Spleen (tissue), 11 donors: ENCODE results near the gene MMP25. TPM values are rescaled to one million over a fixed set of nuclear protein-coding genes. Genes with fewer than 3 reads are reported as not detected.
"Not testable (repeated sequence)": the region's sequence is repeated elsewhere in the genome, so short reads cannot be mapped to it uniquely, and the experiment has no call there.

Experiments
- DNase-seq: peaks from one replicate; pipeline ENCODE4 v3.0.0-alpha.2; 2020
- H3K27ac ChIP-seq, 8 donors: fragments of 200-600 bp; sonication (generic) in 7 of 8; 1 replicate in 4 of 8; 2 replicates in 4 of 8; pipeline versions ENCODE4 v1.5.0 to v1.8.0; 2016 to 2021; ENCODE audit warnings: inconsistent platforms in 4 of 8, mild to moderate bottlenecking in 4 of 8, moderate library complexity in 1 of 8
- H3K27me3 ChIP-seq, 7 donors: fragments of 200-600 bp; sonication (generic) in 6 of 7; replicated peaks in 1 of 7; 1 replicate in 4 of 7; 2 replicates in 3 of 7; pipeline versions ENCODE4 v1.5.0 to v1.8.0; 2016 to 2021; ENCODE audit warnings: inconsistent platforms in 3 of 7, mild to moderate bottlenecking in 1 of 7
- H3K36me3 ChIP-seq, 6 donors: fragments of 200-600 bp; sonication (generic) in 5 of 6; 1 replicate in 4 of 6; 2 replicates in 2 of 6; pipeline versions ENCODE4 v1.5.0 to v1.8.0; 2016 to 2021; ENCODE audit warnings: inconsistent platforms in 2 of 6
- H3K4me1 ChIP-seq, 6 donors: fragments of 200-600 bp; sonication (generic) in 5 of 6; 1 replicate in 3 of 6; 2 replicates in 3 of 6; pipeline versions ENCODE4 v1.5.0 to v1.8.0; 2016 to 2021; ENCODE audit warnings: inconsistent platforms in 3 of 6
- H3K4me3 ChIP-seq, 8 donors: fragments of 200-600 bp; sonication (generic) in 7 of 8; 1 replicate in 4 of 8; 2 replicates in 4 of 8; pipeline versions ENCODE4 v1.5.0 to v1.8.0; 2016 to 2021; ENCODE audit warnings: inconsistent platforms in 4 of 8, mild to moderate bottlenecking in 4 of 8, moderate library complexity in 2 of 8
- H3K9me3 ChIP-seq, 8 donors: fragments of 200-600 bp; sonication (generic) in 7 of 8; 1 replicate in 4 of 8; 2 replicates in 4 of 8; pipeline versions ENCODE4 v1.5.0 to v1.8.0; 2016 to 2021; ENCODE audit warnings: inconsistent platforms in 4 of 8
- CTCF ChIP-seq, 11 experiments: fragments of 200-600 bp in 7 of 11; fragments of 450-650 bp in 4 of 11; sonication (generic) in 4 of 11; IDR thresholded peaks in 8 of 11; conservative IDR thresholded peaks in 3 of 11; 1 replicate in 7 of 11; 2 replicates in 4 of 11; pipeline versions ENCODE4 v1.4.0 to v1.8.0; 2016 to 2021; ENCODE audit warnings: antibody characterized with exemption in 11 of 11, inconsistent platforms in 4 of 11, mild to moderate bottlenecking in 1 of 11
- POLR2A ChIP-seq, 3 donors: fragments of 450-650 bp; IDR thresholded peaks; one replicate each; pipeline ENCODE4 v1.5.1; 2017; ENCODE audit warnings: antibody characterized with exemption in 3 of 3, mild to moderate bottlenecking in 1 of 3
- POLR2AphosphoS5 ChIP-seq, 3 donors: sonication (generic); formaldehyde crosslinking; IDR thresholded peaks; one replicate each; pipeline ENCODE4 v1.5.1; 2017; ENCODE audit warnings: antibody characterized with exemption in 3 of 3
- WGBS, 5 donors: extraction: QIAGEN DNeasy Blood & Tissue Kit in 3 of 5; methylation state at CpG; one replicate each; pipeline versions ENCODE4 v1.1.5 to v1.1.7; 2013 to 2018; 5-methylcytosine and 5-hydroxymethylcytosine counted together
- intact Hi-C: fragments of 100-400 bp; cut with DNase I; formaldehyde crosslinking; loops from one replicate; pipeline ENCODE4 v1.15.0; 2023; ENCODE audit warnings: low total_unique reads
- polyA plus RNA-seq, 3 donors: library from polyadenylated mRNA; stranded (reverse); fragments of 200-250 nt; gene quantifications; one replicate each; pipeline ENCODE4 v1.2.1, GENCODE V29; 2013
- total RNA-seq, 7 donors: library from RNA; depleted of rRNA in 3 of 7; stranded (reverse); fragments of >200 nt in 3 of 7; fragmentation: NEBNext Ultra II Directional in 4 of 7; extraction: Animal tissue kit (Norgen Biotek cat#: 25700) in 4 of 7; gene quantifications; one replicate each; pipeline versions ENCODE4 v1.1.0 to v1.2.1, GENCODE V29; 2016 to 2021
- donor health status: healthy with polysubstance abuse.
- donor health status: DM: no; HTN: no; CAD: no; lungs with moderate emphysema.
- donor health status: DM: no; HTN: no; CAD: no.
- donor health status: Bipolar disorder and iron deficiency.
- donor health status: healthy.
- donor health status: DM: no; HTN: no; CAD: no.
- donor health status: DM: yes; HTN: yes; CAD: no.

Gene MMP25
- total and polyA plus RNA-seq, 10 donors, result 2.7 to 282 (median 65.6) TPM

- peak overlapping the region in 7 of 8 donors; percentile 46 to 95 (median 73) for H3K27ac ChIP-seq
- H3K4me1 ChIP-seq, result peaks cover 9 to 85% (median 31%) of the 10 kb centered on the region in 6 donors
- H3K9me3 ChIP-seq, DNase-seq: not testable (repeated sequence)
- peaks cover 0 to 41% (median 0%) of the 10 kb centered on the region in 6 donors for H3K36me3 ChIP-seq
- intact Hi-C loops, result loop anchor here (10.0 kb wide), 1 partner anchor 112 kb away; no protein-coding TSS in a partner anchor
- peak overlapping the region in 1 of 8 donors; percentile 84 for H3K4me3 ChIP-seq
- H3K27me3 ChIP-seq, result peaks cover 0 to 28% (median 4%) of the 10 kb centered on the region in 7 donors
- peak in 2 of 3 donors; percentile 9 to 64 for TF ChIP-seq POLR2AphosphoS5 (IDR thresholded peaks at IDR 0.05)
- WGBS, 5 donors, result 65 to 80% (median 74%) methylated on average over 7 to 11 of the region's 12 CpGs
Measured at GRCh38 chr16:3052571-3053329, 6.4 kb downstream of the MMP25 start.

- intact Hi-C loops, result loop anchor here (10.0 kb wide), 1 partner anchor 111 kb away; no protein-coding TSS in a partner anchor
- H3K27me3 ChIP-seq, result peaks cover 0 to 22% (median 0%) of the 10 kb centered on the region in 7 donors
- peak in 1 of 3 donors; percentile 50 for TF ChIP-seq POLR2AphosphoS5 (IDR thresholded peaks at IDR 0.05)
- WGBS, 5 donors, result 58 to 93% (median 76%) methylated on average over 6 to 13 of the region's 13 CpGs
- peak overlapping the region in 7 of 8 donors; percentile 46 to 95 (median 73) for H3K27ac ChIP-seq
- DNase-seq, H3K9me3 ChIP-seq: not testable (repeated sequence)
- H3K36me3 ChIP-seq, result peaks cover 0 to 46% (median 0%) of the 10 kb centered on the region in 6 donors
- H3K4me1 ChIP-seq, result peaks cover 15 to 85% (median 36%) of the 10 kb centered on the region in 6 donors
- peak overlapping the region in 1 of 8 donors; percentile 37 for H3K4me3 ChIP-seq
Measured at GRCh38 chr16:3053330-3053710, 7.0 kb downstream of the MMP25 start.

GRCh38 chr16:3054965-3055733 is 8.8 kb downstream of the MMP25 start:
- H3K4me1 ChIP-seq, result peaks cover 19 to 85% (median 51%) of the 10 kb centered on the region in 6 donors
- DNase-seq, result peak; percentile 86
- intact Hi-C loops, result loop anchor here (5.0 to 10.0 kb wide), 2 partner anchors 72 to 110 kb away; no protein-coding TSS in a partner anchor
- WGBS, 5 donors, result 46 to 61% (median 48%) methylated on average over 17 of the region's 17 CpGs
- H3K27me3 ChIP-seq, result peaks cover 0 to 4% (median 0%) of the 10 kb centered on the region in 7 donors
- peak overlapping the region in 3 of 8 donors; percentile 6 to 50 (median 17) for H3K4me3 ChIP-seq
- TF ChIP-seq CTCF (IDR thresholded peaks at IDR 0.05 in 8 of 11, conservative IDR thresholded peaks at IDR 0.05 in 3 of 11), result no peak
- TF ChIP-seq POLR2AphosphoS5 (IDR thresholded peaks at IDR 0.05), result peak; percentile 41 to 81 (median 76)
- TF ChIP-seq POLR2A (IDR thresholded peaks at IDR 0.05), result no peak
- H3K27ac ChIP-seq, result peak overlapping the region; percentile 37 to 96 (median 76)
- H3K36me3 ChIP-seq, result peaks cover 0 to 46% (median 0%) of the 10 kb centered on the region in 6 donors
- H3K9me3 ChIP-seq, result no peaks in the 10 kb centered on the region

- intact Hi-C loops, result loop anchor here (5.0 to 10.0 kb wide), 2 partner anchors 72 to 109 kb away; no protein-coding TSS in a partner anchor
- peaks cover 21 to 85% (median 55%) of the 10 kb centered on the region in 6 donors for H3K4me1 ChIP-seq
- 77 to 84% (median 81%) methylated on average over 8 to 9 of the region's 9 CpGs for WGBS, 5 donors
- H3K4me3 ChIP-seq, result peak overlapping the region in 3 of 8 donors; percentile 1 to 50 (median 6)
- not testable (repeated sequence) for H3K9me3 ChIP-seq, H3K27me3 ChIP-seq
- peak; percentile 79 for DNase-seq
- peak in 1 of 3 donors; percentile 32 for TF ChIP-seq POLR2AphosphoS5 (IDR thresholded peaks at IDR 0.05)
- peak overlapping the region in 7 of 8 donors; percentile 68 to 96 (median 80) for H3K27ac ChIP-seq
- peaks cover 0 to 44% (median 0%) of the 10 kb centered on the region in 6 donors for H3K36me3 ChIP-seq
Measured at GRCh38 chr16:3055734-3056115, 9.4 kb downstream of the MMP25 start.
